ENCODE results near the gene METTL2B.

The METTL2B gene

DNA sequence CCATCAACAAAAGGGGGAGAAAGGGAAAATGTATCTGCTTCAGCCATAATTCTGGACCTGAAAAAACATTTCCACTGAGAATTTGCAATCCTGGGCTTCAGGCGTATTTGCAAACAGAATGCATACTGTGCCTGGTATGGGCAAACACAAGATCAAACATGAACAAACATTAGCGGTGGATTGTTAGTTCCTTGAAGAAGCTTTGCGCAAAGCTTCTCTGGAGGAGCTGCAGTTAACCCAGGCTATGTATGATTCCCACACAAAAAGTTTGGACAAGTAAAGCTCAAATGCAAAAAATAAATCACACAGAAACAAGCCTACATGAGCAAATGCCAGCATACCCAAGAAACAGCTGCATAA is 41.2 kb upstream of the METTL2B start:
- no peak overlapping the region for H3K4me3 ChIP-seq (ENCODE audit: low read depth, low read length)
- TF ChIP-seq, protein P1, sequence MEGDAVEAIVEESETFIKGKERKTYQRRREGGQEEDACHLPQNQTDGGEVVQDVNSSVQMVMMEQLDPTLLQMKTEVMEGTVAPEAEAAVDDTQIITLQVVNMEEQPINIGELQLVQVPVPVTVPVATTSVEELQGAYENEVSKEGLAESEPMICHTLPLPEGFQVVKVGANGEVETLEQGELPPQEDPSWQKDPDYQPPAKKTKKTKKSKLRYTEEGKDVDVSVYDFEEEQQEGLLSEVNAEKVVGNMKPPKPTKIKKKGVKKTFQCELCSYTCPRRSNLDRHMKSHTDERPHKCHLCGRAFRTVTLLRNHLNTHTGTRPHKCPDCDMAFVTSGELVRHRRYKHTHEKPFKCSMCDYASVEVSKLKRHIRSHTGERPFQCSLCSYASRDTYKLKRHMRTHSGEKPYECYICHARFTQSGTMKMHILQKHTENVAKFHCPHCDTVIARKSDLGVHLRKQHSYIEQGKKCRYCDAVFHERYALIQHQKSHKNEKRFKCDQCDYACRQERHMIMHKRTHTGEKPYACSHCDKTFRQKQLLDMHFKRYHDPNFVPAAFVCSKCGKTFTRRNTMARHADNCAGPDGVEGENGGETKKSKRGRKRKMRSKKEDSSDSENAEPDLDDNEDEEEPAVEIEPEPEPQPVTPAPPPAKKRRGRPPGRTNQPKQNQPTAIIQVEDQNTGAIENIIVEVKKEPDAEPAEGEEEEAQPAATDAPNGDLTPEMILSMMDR (IDR thresholded peaks at IDR 0.05; ENCODE audit: low read depth, low read length) = no peak

DNA sequence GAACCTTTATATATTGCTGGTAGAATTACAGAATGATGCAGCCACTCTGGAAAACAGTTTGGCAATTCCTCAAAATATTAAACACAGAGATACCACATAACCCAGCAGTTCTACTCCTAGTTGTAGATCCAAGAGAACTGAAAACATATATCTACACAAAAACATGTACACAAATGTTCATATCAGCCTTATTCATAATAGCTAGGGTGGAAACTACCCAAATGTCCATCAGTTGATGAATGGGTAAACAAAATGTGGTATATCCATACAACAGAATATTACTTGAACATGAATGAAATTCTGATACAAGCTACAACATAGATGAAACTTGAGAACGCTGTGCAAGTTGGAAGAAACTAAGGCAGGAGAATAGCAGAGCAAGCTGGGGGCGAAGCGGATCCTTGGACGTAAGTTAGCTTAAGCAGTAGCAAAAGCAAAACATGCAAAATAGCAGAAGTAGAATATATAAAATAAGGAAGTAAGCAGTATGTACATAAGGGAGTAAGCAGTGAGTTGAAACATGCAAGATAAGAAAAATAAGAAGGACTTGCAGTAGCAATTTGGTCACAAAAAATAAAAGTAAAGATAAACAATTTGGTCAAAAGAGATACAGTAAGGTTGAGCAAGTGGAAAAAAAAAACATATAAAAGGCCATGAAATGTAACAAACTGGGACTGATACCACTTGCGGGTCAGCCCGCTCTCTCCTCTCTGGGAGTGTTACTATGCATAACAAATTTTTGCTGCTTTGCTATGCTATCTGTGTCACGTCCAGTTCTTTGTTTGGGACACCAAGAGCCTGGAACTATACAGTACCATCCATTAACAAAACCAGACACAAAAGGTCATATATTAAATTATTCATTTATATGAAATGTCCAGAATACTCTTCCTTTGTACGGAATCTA is 38.9 kb upstream of the METTL2B start:
- TF ChIP-seq, protein P1 (IDR thresholded peaks at IDR 0.05; ENCODE audit: low read depth, low read length) = no peak

DNA sequence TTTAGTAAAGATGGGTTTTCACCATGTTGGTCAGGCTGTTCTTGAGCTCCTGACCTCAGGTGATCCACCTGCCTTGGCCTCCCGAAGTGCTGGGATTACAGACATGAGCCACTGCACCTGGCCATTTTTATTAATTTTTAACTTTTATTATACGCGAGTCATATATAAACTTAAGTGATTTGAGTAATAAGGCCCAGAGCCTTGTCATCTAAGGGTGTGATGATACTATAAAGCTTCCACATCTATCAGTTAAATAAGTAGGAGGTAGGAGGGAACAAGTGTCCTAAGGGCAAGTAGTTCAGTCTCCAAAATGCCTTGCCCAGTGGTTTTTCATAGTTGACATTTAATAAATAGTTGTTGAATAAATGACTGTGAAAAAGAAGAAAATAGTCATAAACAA is 34.2 kb upstream of the METTL2B start:
- H3K4me3 ChIP-seq (ENCODE audit: low read depth, low read length) = no peak overlapping the region
- TF ChIP-seq, protein P1 (IDR thresholded peaks at IDR 0.05; ENCODE audit: low read depth, low read length) = no peak

More for the DNA sequence above, 38.9 kb upstream of the METTL2B start:
- H3K4me3 ChIP-seq (ENCODE audit: low read depth, low read length) = no peak overlapping the region

DNA sequence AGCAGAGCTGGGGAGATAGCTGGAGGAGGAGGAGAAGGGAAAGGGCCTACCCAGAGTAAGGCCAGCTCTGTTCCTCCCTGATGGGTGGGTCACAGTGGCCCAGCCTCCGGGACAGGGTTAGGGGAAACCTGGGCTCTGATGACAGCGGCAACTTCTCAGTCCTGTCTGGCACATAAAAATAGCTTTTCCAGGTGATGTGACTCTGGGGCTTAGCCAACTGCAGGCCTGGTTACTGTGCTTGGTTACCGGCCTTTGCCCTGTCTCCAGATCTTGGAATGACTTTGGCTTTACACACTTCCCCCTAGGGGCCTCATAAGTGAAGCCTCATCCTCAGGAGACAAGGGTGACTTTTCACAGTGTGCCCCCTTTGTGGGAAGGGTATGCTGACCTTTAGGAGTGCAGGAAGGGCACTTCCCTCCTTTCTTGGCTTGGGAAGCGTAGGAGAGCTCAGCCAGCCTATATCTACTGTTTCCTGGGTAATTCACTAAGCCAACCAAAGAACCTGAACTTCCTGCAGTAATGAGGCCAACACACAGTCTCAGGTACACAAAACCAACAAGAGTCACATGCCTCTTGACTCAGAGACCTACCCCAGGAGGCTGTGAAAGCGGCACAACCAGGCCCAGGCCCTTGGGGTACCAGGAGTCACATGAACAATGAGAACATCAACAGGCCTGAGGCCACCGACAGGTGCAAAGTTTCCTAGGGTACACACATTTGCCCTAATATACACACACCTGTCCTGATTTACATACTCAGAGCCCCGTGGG is 32.5 kb upstream of the METTL2B start:
- TF ChIP-seq, protein P1 (IDR thresholded peaks at IDR 0.05; ENCODE audit: low read depth, low read length) = no peak
- H3K4me3 ChIP-seq (ENCODE audit: low read depth, low read length) = no peak overlapping the region

DNA sequence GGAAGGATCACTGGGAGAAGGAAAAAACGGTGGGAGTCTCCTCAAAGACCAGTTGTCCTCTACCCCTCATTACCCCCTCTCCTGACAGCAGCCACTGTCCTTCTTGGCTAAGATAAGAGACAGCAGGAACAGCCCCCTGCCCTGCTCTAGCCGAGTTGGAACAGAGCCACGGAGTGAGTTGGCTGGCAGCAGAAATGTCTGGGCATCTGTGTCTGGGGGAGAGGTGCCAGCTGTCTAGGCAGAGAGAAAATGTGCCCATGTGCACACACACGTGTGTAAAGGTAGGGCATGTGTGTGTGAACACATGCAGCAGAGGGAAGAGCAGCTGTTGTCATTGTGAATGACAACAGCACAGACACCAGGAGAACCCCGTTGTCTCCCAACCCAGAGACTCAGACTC is 30.2 kb upstream of the METTL2B start:
- H3K4me3 ChIP-seq (ENCODE audit: low read depth, low read length) = no peak overlapping the region
- TF ChIP-seq, protein P1 (IDR thresholded peaks at IDR 0.05; ENCODE audit: low read depth, low read length) = no peak

DNA sequence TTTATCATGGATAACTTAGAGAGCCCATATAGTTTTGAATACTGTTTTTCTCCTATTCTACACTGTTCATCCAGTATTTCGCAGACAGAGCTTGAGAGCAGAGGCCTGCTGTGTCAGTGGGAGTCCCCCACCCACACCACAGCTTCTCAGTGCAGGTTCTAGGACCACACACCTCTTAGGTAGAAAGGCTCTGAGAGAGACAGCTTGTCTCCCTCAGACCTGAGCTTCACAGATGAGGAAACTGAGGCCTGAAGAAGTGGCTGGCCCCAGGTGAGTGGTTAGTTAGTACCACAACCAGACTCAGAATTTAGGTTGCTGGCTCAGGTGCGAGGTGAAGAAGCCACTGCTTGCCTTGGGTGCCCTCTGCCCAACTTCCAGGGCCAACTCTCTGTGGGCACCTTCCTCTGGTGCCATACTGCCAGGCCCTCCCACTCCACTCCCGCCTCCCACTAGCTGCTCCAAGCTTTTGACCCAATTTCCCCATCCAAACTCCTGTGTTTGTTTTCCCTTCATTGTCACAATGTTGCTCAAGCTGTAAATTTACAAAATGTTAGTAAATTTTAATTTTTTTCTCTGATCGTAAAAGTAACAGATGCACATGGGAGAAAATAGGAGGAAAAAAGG is 28.5 kb upstream of the METTL2B start:
- TF ChIP-seq, protein P1 (IDR thresholded peaks at IDR 0.05; ENCODE audit: low read depth, low read length) = no peak
- H3K4me3 ChIP-seq (ENCODE audit: low read depth, low read length) = no peak overlapping the region
